ENCODE results near the gene CLRN2.
"Not testable (repeated sequence)": the region's sequence is repeated elsewhere in the genome, so short reads cannot be mapped to it uniquely, and the experiment has no call there.

Gene CLRN2

DNA sequence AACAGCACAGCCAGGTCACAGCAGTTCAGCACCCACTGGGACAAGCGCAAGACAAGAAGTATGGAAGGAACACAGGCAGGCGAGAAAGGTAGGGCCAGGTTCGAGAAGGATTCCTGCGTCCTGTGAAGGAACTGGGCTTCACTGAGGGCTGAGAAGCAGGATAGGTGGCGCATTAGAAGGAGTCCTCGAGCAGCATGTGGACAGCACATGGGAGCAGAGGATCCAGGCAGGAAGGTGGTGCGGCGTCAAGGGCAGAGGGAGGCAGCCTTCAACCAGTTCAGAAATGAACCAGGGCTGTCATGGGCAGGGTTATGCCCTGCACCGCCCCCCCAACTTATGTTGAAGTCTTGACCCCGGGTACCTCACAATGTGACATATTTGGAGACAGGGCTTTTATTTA, 31.3 kb downstream of the CLRN2 start:
- no peak for DNase-seq

GRCh38 chr4:17546678-17547077, 31.7 kb downstream of the CLRN2 start:
- DNase-seq: no peak

DNA sequence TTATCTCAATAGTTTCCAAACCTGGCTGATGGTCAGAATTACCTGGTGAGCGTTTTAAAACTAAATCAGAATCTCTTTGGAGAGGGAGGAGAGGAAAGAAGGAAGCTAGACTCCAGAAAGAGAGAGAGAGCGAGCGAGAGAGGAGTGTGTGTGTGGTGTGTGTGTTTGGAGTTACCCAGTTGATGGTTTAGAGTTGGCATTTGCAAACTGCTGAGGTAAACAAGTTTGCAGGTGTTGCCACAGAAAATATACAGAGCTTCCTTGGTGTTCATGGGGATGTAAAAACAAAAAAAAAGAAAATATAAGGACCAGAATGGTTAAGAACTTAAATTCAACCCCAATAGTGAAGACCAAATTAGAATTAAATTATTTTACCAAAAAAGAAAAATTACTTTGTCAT, 35.6 kb downstream of the CLRN2 start:
- DNase-seq: no peak

- DNase-seq: no peak
Measured at GRCh38 chr4:17552427-17552826, 37.5 kb downstream of the CLRN2 start.

GRCh38 chr4:17554568-17554967, 39.6 kb downstream of the CLRN2 start:
- DNase-seq: peak; percentile 18

GRCh38 chr4:17556498-17556897, 41.5 kb downstream of the CLRN2 start:
- DNase-seq: no peak

DNA sequence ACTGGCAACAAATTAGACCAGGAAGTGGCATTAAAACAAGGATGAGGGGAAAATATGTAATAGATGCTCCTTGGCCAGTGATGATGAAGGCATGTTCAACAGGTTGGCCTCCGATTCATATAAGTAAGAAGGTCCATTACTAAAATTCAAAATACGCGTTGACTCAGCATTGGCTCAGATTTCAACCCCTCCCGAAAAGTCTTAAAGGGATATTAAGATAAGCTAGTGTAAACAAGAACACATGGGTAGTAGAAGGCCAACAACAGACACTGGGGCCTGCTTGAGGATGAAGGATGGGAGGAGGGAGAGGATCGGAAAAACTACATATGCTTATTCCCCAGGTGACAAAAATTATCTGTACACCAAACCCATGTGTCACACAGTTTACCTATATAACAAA, 42.9 kb downstream of the CLRN2 start:
- DNase-seq: no peak

DNA sequence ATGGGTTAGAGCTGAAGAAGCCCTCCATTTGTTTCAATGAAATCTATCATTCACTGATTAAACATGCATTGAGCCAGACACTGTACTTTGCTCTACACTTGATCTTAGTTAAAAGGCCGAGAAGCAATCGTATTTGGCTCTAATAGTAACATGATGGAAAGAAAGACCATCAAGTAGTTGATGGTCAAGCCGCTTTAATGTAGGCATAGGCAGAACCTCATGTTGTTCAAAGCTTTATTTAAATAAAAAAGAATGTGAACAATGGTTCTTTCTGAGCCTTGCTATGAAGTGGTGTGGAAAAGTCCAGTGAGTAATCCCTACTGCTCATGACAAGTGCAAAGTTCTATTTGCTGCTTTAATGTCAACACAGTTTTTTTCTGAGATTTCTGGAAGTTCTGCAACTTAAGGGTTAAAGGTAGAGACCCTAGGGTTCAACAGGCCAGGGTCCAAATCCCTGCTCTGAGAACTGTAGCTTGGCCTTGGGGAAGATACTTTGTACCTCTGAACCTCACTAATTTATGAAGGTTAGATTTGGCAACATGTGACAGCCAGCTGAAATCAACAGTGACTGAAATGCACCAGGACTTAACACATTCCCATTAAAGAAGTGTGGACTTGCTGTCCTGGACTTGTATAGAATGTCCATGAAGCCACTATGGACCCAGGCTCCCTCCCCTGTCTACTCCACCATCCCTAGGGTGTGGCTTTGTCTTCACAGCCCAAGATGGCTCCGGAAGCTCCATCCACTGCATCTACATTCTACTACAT, 44.2 kb downstream of the CLRN2 start:
- no peak for DNase-seq

DNA sequence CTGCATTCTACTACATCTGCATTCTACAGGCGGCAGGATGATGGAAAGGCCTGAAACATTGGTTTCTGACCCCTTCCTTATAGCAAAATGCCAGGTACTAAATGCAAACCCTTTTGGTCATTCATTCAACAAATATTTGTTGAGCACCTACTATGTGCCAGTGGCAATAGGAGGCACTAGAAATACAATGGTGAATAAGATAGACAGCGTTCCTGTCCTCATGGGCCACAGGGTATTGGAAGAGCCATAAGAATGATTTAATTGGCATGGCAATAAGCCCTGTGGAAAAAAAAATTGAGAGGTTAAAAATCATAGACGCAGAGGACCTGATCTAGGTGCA, 44.7 kb downstream of the CLRN2 start:
- no peak for DNase-seq

DNA sequence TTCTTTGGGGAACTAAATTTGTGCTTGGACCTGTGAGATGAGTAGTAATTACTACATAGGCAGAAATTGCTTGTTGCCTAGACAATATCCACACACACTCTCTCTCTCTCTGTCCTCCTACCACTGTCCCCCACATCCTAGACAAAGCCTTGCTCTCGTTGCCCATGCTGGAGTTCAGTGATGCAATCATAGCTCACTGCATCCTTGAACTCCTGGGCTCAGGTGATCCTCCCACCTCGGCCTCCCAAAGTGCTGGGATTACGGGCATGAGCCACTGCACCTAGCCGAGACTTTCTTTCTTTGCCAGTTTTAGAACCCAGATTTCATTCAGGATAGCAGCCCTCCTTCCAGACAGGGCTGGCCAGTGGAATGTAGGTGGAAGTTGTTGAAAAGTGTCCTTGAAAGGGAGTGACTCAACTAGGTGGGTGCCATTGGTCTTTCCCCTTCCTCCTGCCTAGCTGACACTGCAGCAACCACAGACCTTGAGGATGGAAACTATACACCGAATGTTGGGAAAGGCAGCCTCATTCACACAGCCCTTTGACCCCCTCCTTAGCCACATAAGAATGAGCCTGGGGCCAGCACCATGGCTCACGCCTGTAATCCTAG, 45.2 kb downstream of the CLRN2 start:
- DNase-seq: no peak

DNA sequence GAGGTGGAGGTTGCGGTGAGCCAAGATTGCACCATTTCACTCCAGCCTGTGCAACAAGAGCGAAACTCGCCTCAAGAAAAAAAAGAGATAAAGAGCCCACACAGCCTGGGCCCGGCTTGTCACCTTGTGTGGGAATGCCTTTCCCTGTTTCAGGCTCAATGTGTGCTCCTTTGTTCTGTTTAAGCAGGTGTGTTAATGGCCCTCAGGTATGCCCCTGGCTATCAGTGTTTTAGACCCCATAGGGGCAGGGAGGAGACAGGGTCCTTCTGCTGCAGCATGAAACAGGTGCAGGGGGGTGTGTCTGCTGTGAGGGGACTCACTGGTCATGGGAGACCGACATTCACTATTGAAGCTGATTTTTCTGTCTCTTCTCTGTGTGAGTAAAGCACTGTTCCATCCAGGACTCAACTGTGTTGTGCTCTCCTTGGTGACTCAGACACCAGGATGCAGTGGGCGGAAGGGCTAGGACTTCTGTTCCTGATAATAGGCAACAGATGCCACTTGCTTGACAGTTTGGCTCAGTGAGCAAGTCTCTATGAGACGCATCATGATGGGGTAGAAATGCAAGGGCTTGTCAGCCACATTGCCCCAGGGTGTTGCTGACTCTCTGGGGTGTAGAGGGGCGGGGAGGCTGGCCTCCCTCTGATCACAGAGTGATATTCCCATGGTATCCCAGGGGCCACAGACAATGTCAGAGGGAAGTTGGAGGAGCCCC, 46.4 kb downstream of the CLRN2 start:
- DNase-seq: peak; percentile 73

- DNase-seq: no peak
Measured at GRCh38 chr4:17562157-17562556, 47.2 kb downstream of the CLRN2 start.

- no peak for DNase-seq
Measured at GRCh38 chr4:17565846-17566245, 50.9 kb downstream of the CLRN2 start.

DNA sequence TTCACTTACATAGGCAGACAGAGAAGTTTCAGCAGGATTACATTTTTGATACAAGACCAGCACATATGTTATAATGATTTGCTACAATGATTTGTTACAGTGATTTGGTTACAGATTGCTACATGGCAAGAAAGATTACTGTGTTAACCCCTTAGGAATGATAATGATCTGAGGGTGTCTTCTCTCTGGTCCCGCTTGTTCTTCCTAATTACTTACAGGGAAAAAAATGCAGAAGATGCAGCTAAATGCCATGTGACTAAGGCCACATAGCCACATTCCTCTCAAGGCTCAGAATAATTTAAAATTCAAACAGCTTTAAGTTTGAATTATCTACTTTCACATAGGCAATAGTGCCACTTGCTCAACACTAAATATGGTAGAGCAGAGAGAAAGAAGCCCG, 52.3 kb downstream of the CLRN2 start:
- DNase-seq: no peak

DNA sequence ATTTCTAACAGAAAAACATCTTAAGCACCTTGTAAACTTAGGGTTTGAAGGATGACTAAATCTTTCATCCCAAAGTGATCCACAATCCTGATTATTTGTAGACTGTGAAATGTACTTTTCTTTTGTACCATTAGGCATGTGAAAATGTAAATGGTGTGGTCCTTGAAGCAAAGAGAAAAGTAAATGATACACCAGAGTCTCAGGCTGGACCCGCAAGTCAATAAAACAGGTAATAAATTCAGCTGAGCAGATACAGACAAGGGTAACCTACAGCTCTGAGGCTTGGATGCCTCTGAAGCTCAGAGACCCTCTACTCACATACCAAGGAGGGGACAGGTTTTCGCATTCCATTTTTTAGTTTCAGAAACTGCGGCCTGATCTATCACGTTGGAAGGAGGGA, 59.2 kb downstream of the CLRN2 start:
- DNase-seq: no peak

DNA sequence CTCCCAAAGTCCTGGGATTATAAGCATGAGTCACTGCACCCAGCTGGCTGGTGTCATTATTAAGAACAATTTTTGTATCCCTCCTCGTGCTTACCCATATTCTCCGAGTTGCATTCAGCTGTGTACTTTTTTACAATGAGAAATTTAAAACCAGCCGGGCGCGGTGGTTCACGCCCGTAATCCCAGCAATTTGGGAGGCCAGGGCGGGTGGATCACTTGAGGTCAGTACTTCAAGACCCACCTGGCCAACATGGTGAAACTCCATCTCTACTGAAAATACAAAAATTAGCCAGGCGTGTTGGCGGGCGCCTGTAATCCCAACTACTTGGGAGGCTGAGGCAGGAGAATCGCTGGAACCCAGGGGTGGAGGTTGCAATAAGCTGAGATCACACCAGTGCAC, 60.2 kb downstream of the CLRN2 start:
- not testable (repeated sequence) for DNase-seq

Data from inflammatory macrophage treated with lipopolysaccharide for 4 hours (primary cell).